ENCODE results near the gene CFAP69.

Gene CFAP69

GRCh38 chr7:90270431-90271178 lies 25.6 kb downstream of the CFAP69 start:
- in situ Hi-C loops (cut with MboI; ENCODE audit: low sequenced_read_pairs) = no loop called here

GRCh38 chr7:90271753-90272152 lies 26.8 kb downstream of the CFAP69 start:
- in situ Hi-C loops (cut with MboI; ENCODE audit: low sequenced_read_pairs) = no loop called here

- in situ Hi-C loops (cut with MboI; ENCODE audit: low sequenced_read_pairs) = no loop called here
Observed at GRCh38 chr7:90272242-90272641, 27.3 kb downstream of the CFAP69 start.

GRCh38 chr7:90274161-90274560 lies 29.2 kb downstream of the CFAP69 start:
- in situ Hi-C loops (cut with MboI; ENCODE audit: low sequenced_read_pairs) = no loop called here

GRCh38 chr7:90276033-90276728 lies 31.2 kb downstream of the CFAP69 start:
- in situ Hi-C loops (cut with MboI; ENCODE audit: low sequenced_read_pairs) = no loop called here

- in situ Hi-C loops (cut with MboI; ENCODE audit: low sequenced_read_pairs) = no loop called here
Observed at GRCh38 chr7:90288154-90288553, 43.2 kb downstream of the CFAP69 start.

GRCh38 chr7:90290244-90291113 lies 45.5 kb downstream of the CFAP69 start:
- in situ Hi-C loops (cut with MboI; ENCODE audit: low sequenced_read_pairs) = no loop called here

- in situ Hi-C loops (cut with MboI; ENCODE audit: low sequenced_read_pairs) = no loop called here
Observed at GRCh38 chr7:90298145-90299038, 53.4 kb downstream of the CFAP69 start.

GRCh38 chr7:90303241-90303640 lies 58.3 kb downstream of the CFAP69 start:
- in situ Hi-C loops (cut with MboI; ENCODE audit: low sequenced_read_pairs) = no loop called here

GRCh38 chr7:90309872-90310271 lies 64.9 kb downstream of the CFAP69 start:
- in situ Hi-C loops (cut with MboI; ENCODE audit: low sequenced_read_pairs) = no loop called here

- in situ Hi-C loops (cut with MboI; ENCODE audit: low sequenced_read_pairs) = no loop called here
Observed at GRCh38 chr7:90311175-90311574, 66.2 kb downstream of the CFAP69 start.

GRCh38 chr7:90312745-90313144 lies 67.8 kb downstream of the CFAP69 start:
- in situ Hi-C loops (cut with MboI; ENCODE audit: low sequenced_read_pairs) = no loop called here

GRCh38 chr7:90313907-90314306 lies 68.9 kb downstream of the CFAP69 start:
- in situ Hi-C loops (cut with MboI; ENCODE audit: low sequenced_read_pairs) = no loop called here

GRCh38 chr7:90320014-90320413 lies 75.0 kb downstream of the CFAP69 start:
- in situ Hi-C loops (cut with MboI; ENCODE audit: low sequenced_read_pairs) = no loop called here

- in situ Hi-C loops (cut with MboI; ENCODE audit: low sequenced_read_pairs) = no loop called here
Observed at GRCh38 chr7:90320418-90320800, 75.4 kb downstream of the CFAP69 start.

GRCh38 chr7:90320801-90321494 lies 76.0 kb downstream of the CFAP69 start, which contains the start of gene FAM237B:
TSS of gene FAM237B (minus strand) at chr7:90321304. CDS start at chr7:90319748, 1,556 bp downstream.
- in situ Hi-C loops (cut with MboI; ENCODE audit: low sequenced_read_pairs) = no loop called here

- in situ Hi-C loops (cut with MboI; ENCODE audit: low sequenced_read_pairs) = no loop called here
Observed at GRCh38 chr7:90322837-90323236, 77.9 kb downstream of the CFAP69 start.

GRCh38 chr7:90326500-90326899 lies 81.5 kb downstream of the CFAP69 start:
- in situ Hi-C loops (cut with MboI; ENCODE audit: low sequenced_read_pairs) = no loop called here

GRCh38 chr7:90334193-90334843 lies 89.3 kb downstream of the CFAP69 start:
- in situ Hi-C loops (cut with MboI; ENCODE audit: low sequenced_read_pairs) = no loop called here

All from HL-60/S4 treated with retinoic acid at 250 ng/mL for 4 days and 3 days (cell line).